Fibroblast of villous mesenchyme (primary cell): ENCODE data around the gene TMEM171. TPM values are rescaled to one million over a fixed set of nuclear protein-coding genes. Genes with fewer than 3 reads are reported as not detected.

Experiments used
- DNase-seq: peaks from one replicate; pipeline ENCODE4 v3.0.0-alpha.2; 2010; ENCODE audit warnings: low read depth
- H3K4me3 ChIP-seq: 2 replicates; pipeline ENCODE4 v1.5.1; 2011; ENCODE audit warnings: low read depth, mild to moderate bottlenecking, low read length
- total RNA-seq: library from RNA; depleted of rRNA; stranded (reverse); fragments of >200 nt; gene quantifications from 2 replicates; pipeline ENCODE4 v1.2.3, GENCODE V29; 2012
- TF ChIP-seq, protein P1 (sequence below): IDR thresholded peaks from 2 replicates; pipeline ENCODE4 v1.5.1; 2012; ENCODE audit warnings: low read depth, mild to moderate bottlenecking, low read length; ENCODE audit not compliant: insufficient read depth

Gene TMEM171
- total RNA-seq, 1 donor, result 13.4 TPM

DNA sequence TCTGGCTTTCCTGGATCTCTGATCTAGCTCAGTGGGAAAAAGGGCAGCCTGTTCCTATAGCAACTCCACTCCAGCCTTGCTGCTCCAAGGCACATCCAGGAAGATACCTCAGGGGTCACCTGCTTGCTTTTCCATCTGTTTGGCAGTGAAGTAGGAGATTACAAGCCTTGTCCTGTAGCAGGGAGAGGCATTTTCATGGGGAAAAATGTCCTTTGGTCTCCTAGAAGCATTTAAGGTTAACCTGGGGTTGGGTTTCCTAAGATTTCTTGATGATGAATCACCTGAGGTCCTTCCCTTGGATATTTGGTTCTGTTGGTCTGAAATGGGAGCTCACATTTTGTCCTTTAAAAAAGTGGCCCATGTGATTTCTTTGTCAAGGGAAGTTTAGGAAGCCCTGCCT, 51.1 kb downstream of the TMEM171 start:
- TF ChIP-seq, protein P1, sequence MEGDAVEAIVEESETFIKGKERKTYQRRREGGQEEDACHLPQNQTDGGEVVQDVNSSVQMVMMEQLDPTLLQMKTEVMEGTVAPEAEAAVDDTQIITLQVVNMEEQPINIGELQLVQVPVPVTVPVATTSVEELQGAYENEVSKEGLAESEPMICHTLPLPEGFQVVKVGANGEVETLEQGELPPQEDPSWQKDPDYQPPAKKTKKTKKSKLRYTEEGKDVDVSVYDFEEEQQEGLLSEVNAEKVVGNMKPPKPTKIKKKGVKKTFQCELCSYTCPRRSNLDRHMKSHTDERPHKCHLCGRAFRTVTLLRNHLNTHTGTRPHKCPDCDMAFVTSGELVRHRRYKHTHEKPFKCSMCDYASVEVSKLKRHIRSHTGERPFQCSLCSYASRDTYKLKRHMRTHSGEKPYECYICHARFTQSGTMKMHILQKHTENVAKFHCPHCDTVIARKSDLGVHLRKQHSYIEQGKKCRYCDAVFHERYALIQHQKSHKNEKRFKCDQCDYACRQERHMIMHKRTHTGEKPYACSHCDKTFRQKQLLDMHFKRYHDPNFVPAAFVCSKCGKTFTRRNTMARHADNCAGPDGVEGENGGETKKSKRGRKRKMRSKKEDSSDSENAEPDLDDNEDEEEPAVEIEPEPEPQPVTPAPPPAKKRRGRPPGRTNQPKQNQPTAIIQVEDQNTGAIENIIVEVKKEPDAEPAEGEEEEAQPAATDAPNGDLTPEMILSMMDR, result no peak
- H3K4me3 ChIP-seq, result no peak overlapping the region
- DNase-seq, result no peak

DNA sequence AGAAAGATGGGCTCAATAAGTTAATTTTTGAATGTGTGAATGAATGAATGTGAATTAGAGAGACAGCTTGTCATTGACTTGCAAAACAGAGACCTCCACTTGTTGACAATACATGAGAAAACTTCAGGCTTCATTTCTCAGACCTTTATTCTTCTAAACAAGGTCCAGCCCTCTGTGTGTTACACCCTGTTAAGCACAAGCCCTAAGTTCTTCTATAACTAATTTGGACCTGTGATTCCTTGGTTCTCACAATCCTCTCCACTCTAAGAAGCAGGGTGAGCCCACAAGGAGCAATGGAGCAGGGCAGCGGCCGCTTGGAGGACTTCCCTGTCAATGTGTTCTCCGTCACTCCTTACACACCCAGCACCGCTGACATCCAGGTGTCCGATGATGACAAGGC, 52.6 kb downstream of the TMEM171 start, which contains the start of gene TMEM174:
TMEM174 (plus strand) TSS at position 243 of the 400 bp plus-strand sequence; CDS start at position 294, 51 bp downstream.
- TF ChIP-seq, protein P1, result no peak
- DNase-seq, result no peak
- no peak within 1 kb of the TSS for H3K4me3 ChIP-seq

DNA sequence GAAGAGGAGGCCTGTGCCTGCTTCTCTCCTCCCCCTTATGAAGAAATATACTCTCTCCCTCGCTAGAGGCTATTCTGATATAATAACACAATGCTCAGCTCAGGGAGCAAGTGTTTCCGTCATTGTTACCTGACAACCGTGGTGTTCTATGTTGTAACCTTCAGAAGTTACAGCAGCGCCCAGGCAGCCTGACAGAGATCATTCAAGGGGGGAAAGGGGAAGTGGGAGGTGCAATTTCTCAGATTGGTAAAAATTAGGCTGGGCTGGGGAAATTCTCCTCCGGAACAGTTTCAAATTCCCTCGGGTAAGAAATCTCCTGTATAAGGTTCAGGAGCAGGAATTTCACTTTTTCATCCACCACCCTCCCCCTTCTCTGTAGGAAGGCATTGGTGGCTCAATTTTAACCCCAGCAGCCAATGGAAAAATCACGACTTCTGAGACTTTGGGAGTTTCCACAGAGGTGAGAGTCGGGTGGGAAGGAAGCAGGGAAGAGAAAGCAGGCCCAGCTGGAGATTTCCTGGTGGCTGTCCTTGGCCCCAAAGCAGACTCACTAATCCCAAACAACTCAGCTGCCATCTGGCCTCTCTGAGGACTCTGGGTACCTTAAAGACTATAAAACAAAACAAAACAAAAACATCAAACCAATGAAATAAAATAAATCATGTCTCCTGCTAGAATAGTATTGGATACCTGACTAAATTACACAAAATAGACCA, 53.9 kb downstream of the TMEM171 start:
- H3K4me3 ChIP-seq, result no peak overlapping the region
- DNase-seq, result no peak
- TF ChIP-seq, protein P1, result no peak

DNA sequence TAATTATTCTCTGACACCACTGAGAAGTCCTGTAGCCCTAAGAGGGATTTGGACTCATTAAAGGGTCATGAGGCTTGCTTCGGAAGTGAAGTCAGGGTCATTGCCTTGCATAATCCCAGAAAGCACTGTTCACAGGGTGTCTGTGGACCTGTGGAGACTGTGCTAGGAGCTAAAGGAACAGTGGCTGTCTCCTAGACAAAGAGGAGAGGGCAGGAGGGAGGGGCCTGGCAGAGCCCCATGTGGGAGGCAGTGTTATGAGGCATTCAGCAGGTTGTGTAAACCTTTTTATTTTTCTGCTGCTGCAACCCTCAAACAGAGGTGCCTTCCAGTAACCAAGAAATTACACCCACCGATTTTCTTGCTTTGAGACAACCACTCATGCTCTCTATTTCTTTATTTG, 55.9 kb downstream of the TMEM171 start:
- TF ChIP-seq, protein P1, result no peak
- no peak for DNase-seq
- no peak overlapping the region for H3K4me3 ChIP-seq

DNA sequence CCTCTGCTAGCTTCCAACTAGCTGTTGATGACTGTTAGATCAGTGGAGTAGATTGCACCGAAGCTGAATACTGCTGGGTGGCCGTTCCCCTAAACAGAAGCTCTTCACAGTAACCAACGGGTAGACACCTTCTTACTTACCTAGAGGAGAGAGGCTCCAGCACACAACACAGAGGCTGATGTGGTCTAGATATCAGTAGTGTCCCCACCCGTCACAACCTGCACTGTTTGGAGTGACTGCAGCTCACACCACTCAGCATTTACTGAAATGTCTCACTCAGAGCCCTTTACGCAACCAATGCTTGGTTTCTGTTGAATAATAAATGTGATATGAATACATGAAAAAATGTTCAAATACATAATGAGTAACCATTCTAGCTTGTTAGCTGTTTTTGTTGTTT, 57.9 kb downstream of the TMEM171 start:
- TF ChIP-seq, protein P1, result no peak
- no peak overlapping the region for H3K4me3 ChIP-seq
- DNase-seq, result no peak

DNA sequence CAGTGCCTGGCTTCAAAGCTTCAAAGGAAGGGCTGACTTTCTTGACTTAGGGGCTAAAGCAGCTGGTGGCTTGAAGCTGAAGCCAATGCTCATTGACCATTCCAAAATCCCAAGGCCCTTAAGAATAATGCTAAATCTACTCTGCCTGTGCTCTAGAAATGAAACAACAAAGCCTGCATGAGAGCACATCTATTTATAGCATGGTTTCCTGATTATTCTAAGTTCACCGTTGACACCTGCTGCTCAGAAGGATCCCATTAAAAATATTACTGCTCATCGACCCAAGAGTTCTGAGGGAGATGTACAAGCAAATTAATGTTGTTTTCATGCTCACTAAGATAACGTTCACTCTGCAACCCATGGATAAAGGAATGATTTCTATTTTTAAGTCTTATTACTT, 59.4 kb downstream of the TMEM171 start:
- TF ChIP-seq, protein P1, result no peak
- DNase-seq, result no peak
- H3K4me3 ChIP-seq, result no peak overlapping the region

DNA sequence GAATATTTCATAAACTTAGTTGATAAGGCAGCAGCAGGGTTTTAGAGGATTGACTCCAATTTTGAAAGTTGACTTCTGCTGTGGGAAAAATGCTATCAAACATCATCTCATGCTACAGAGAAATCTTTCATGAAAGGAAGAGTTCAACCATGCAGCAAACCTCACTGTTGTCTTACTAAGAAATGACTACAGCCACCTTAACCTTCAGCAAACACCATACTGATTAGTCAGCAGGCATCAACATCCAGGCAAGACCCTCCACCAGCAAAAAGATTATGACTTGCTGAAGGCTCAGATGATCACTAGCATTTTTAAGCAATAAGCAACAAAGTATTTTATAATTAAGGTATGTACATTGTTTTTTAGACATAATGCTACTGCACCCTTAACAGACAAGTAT, 60.2 kb downstream of the TMEM171 start:
- no peak for DNase-seq
- H3K4me3 ChIP-seq, result no peak overlapping the region
- TF ChIP-seq, protein P1, result no peak
